HAP-1 (cell line): Measurements from ENCODE around the gene CRIP2.

Experiments used
- DNase-seq, 2 experiments: peaks; one replicate each; pipeline ENCODE4 v3.0.0-alpha.2; 2016 to 2020; ENCODE audit warnings: low spot score in 2 of 2
- H3K27me3 ChIP-seq: fragments of 250-450 bp; sonication (Bioruptor Pico); 2 replicates; pipeline ENCODE4 v1.5.1; 2020; ENCODE audit warnings: low read depth, mild to moderate bottlenecking, moderate library complexity
- H3K36me3 ChIP-seq: fragments of 250-450 bp; sonication (Bioruptor Pico); replicated peaks from 2 replicates; pipeline ENCODE4 v1.5.1; 2020; ENCODE audit warnings: mild to moderate bottlenecking
- H3K4me1 ChIP-seq: fragments of 250-450 bp; sonication (Bioruptor Pico); 2 replicates; pipeline ENCODE4 v1.5.1; 2020; ENCODE audit warnings: mild to moderate bottlenecking
- H3K4me3 ChIP-seq: fragments of 250-450 bp; sonication (Bioruptor Pico); 2 replicates; pipeline ENCODE4 v1.5.1; 2020; ENCODE audit warnings: mild to moderate bottlenecking, moderate library complexity
- H3K9me3 ChIP-seq: fragments of 250-450 bp; sonication (Bioruptor Pico); 2 replicates; pipeline ENCODE4 v1.5.1; 2020; ENCODE audit warnings: mild to moderate bottlenecking, moderate library complexity
- in situ Hi-C: fragments of 300-500 bp; cut with MboI; formaldehyde crosslinking; loops from 3 replicates; pipeline ENCODE4 v1.14.3; 2020; ENCODE audit warnings: low sequenced_read_pairs, inconsistent platforms, mixed read lengths

The CRIP2 gene

GRCh38 chr14:105464501-105464900 is 10.1 kb upstream of the CRIP2 start:
- DNase-seq, result no peak
- H3K27me3 ChIP-seq, result no peaks in the 10 kb centered on the region
- H3K4me3 ChIP-seq, result no peak overlapping the region
- no peaks in the 10 kb centered on the region for H3K9me3 ChIP-seq
- no peaks in the 10 kb centered on the region for H3K4me1 ChIP-seq
- in situ Hi-C loops, result no loop called here
- peaks cover 72% of the 10 kb centered on the region for H3K36me3 ChIP-seq

GRCh38 chr14:105465209-105466031 is 9.2 kb upstream of the CRIP2 start:
- DNase-seq, result no peak

GRCh38 chr14:105466531-105467248 is 7.9 kb upstream of the CRIP2 start:
- Histone ChIP-seq H3K4me1 (no peaks in the 10 kb centered on the region), H3K4me3 (no peak overlapping the region), H3K9me3 (no peaks in the 10 kb centered on the region), H3K27me3 (no peaks in the 10 kb centered on the region), H3K36me3 (peaks cover 73% of the 10 kb centered on the region)
- no peak for DNase-seq
- in situ Hi-C loops, result no loop called here

More at GRCh38 chr14:105465209-105466031, 9.2 kb upstream of the CRIP2 start:
- in situ Hi-C loops, result no loop called here
- Histone ChIP-seq H3K27me3 (no peaks in the 10 kb centered on the region), H3K4me3 (no peak overlapping the region), H3K4me1 (no peaks in the 10 kb centered on the region), H3K36me3 (peaks cover 74% of the 10 kb centered on the region), H3K9me3 (no peaks in the 10 kb centered on the region)

GRCh38 chr14:105467249-105467941 is 7.2 kb upstream of the CRIP2 start:
- Histone ChIP-seq H3K27me3 (no peaks in the 10 kb centered on the region), H3K4me3 (no peak overlapping the region), H3K4me1 (no peaks in the 10 kb centered on the region), H3K9me3 (no peaks in the 10 kb centered on the region), H3K36me3 (peaks cover 69% of the 10 kb centered on the region)
- DNase-seq, result no peak
- in situ Hi-C loops, result no loop called here

- Histone ChIP-seq H3K4me3 (no peak overlapping the region), H3K36me3 (peaks cover 63% of the 10 kb centered on the region), H3K9me3 (no peaks in the 10 kb centered on the region), H3K27me3 (no peaks in the 10 kb centered on the region), H3K4me1 (no peaks in the 10 kb centered on the region)
- in situ Hi-C loops, result no loop called here
- no peak for DNase-seq
Measured at GRCh38 chr14:105467942-105468471, 6.6 kb upstream of the CRIP2 start.

- no peaks in the 10 kb centered on the region for H3K27me3 ChIP-seq
- no peak for DNase-seq
- H3K4me1 ChIP-seq, result peaks cover 4% of the 10 kb centered on the region; the same call in 1 of the 2 replicates
- in situ Hi-C loops, result no loop called here
- no peaks in the 10 kb centered on the region for H3K9me3 ChIP-seq
- peaks cover 56% of the 10 kb centered on the region for H3K36me3 ChIP-seq
- H3K4me3 ChIP-seq, result no peak overlapping the region
Measured at GRCh38 chr14:105468621-105469241, 5.9 kb upstream of the CRIP2 start.

- H3K4me1 ChIP-seq, result peaks cover 6% of the 10 kb centered on the region; the same call in 1 of the 2 replicates
- DNase-seq, result no peak
- H3K9me3 ChIP-seq, result no peaks in the 10 kb centered on the region
- H3K27me3 ChIP-seq, result no peaks in the 10 kb centered on the region
- in situ Hi-C loops, result no loop called here
- no peak overlapping the region for H3K4me3 ChIP-seq
- peaks cover 49% of the 10 kb centered on the region for H3K36me3 ChIP-seq
Measured at GRCh38 chr14:105469456-105470349, 4.9 kb upstream of the CRIP2 start.

GRCh38 chr14:105470350-105471296 is 4.0 kb upstream of the CRIP2 start:
- in situ Hi-C loops, result no loop called here
- H3K9me3 ChIP-seq, result no peaks in the 10 kb centered on the region
- no peak for DNase-seq
- H3K4me3 ChIP-seq, result no peak overlapping the region
- H3K27me3 ChIP-seq, result peaks cover 6% of the 10 kb centered on the region
- H3K4me1 ChIP-seq, result peaks cover 6% of the 10 kb centered on the region; the same call in 1 of the 2 replicates
- peaks cover 42% of the 10 kb centered on the region for H3K36me3 ChIP-seq

- Histone ChIP-seq H3K4me3 (no peak overlapping the region), H3K36me3 (peaks cover 37% of the 10 kb centered on the region), H3K27me3 (peaks cover 13% of the 10 kb centered on the region), H3K9me3 (no peaks in the 10 kb centered on the region), H3K4me1 (peaks cover 6% of the 10 kb centered on the region; the same call in 1 of the 2 replicates)
- DNase-seq, result no peak
- in situ Hi-C loops, result no loop called here
Measured at GRCh38 chr14:105471297-105471821, 3.3 kb upstream of the CRIP2 start.

GRCh38 chr14:105471823-105472485 is 2.7 kb upstream of the CRIP2 start:
- H3K4me1 ChIP-seq, result peaks cover 6% of the 10 kb centered on the region; the same call in 1 of the 2 replicates
- in situ Hi-C loops, result no loop called here
- H3K36me3 ChIP-seq, result peaks cover 31% of the 10 kb centered on the region
- no peaks in the 10 kb centered on the region for H3K9me3 ChIP-seq
- no peak overlapping the region for H3K4me3 ChIP-seq
- peaks cover 19% of the 10 kb centered on the region for H3K27me3 ChIP-seq
- no peak for DNase-seq

- Histone ChIP-seq H3K4me1 (peaks cover 6% of the 10 kb centered on the region; the same call in 1 of the 2 replicates), H3K9me3 (no peaks in the 10 kb centered on the region), H3K36me3 (peaks cover 26% of the 10 kb centered on the region), H3K4me3 (no peak overlapping the region), H3K27me3 (peaks cover 24% of the 10 kb centered on the region)
- DNase-seq, result no peak
- in situ Hi-C loops, result no loop called here
Measured at GRCh38 chr14:105472486-105472991, 2.1 kb upstream of the CRIP2 start.
